SK-N-SH treated with all-trans-retinoic acid at 6 μM for 48 hours (cell line): ENCODE results near the gene TLDC2.

ENCODE experiments used
- ARNTL ChIP-seq: fragments of 450-650 bp; formaldehyde crosslinking; IDR thresholded peaks from 2 replicates; pipeline ENCODE4 v1.5.0; 2020; ENCODE audit warnings: low read depth, mild to moderate bottlenecking, moderate library complexity, borderline replicate concordance
- CSDC2 ChIP-seq: fragments of 250-450 bp; sonication (Bioruptor Pico); IDR thresholded peaks from 2 replicates; pipeline ENCODE4 v1.5.0; 2020; ENCODE audit warnings: mild to moderate bottlenecking, moderate library complexity
- GLIS3 ChIP-seq: fragments of 250-450 bp; sonication (Bioruptor Pico); IDR thresholded peaks from 2 replicates; pipeline ENCODE4 v1.5.0; 2020; ENCODE audit warnings: mild to moderate bottlenecking, moderate library complexity
- ISL1 ChIP-seq: fragments of 250-450 bp; sonication (Bioruptor Pico); IDR thresholded peaks from 2 replicates; pipeline ENCODE4 v2.1.2; 2022; ENCODE audit warnings: mild to moderate bottlenecking, moderate library complexity
- OSR1 ChIP-seq: fragments of 250-450 bp; sonication (Bioruptor Pico); IDR thresholded peaks from 2 replicates; pipeline ENCODE4 v1.8.0; 2022; ENCODE audit warnings: moderate library complexity, mild to moderate bottlenecking, inconsistent platforms
- RARB ChIP-seq: fragments of 250-450 bp; sonication (Bioruptor Pico); IDR thresholded peaks from 2 replicates; pipeline ENCODE4 v1.8.0; 2021; ENCODE audit warnings: mild to moderate bottlenecking, moderate library complexity
- TSHZ2 ChIP-seq: fragments of 250-450 bp; sonication (Bioruptor Pico); IDR thresholded peaks from 2 replicates; pipeline ENCODE4 v1.5.0; 2020; ENCODE audit warnings: mild to moderate bottlenecking, moderate library complexity
- ZFP30 ChIP-seq: fragments of 450-650 bp; formaldehyde crosslinking; IDR thresholded peaks from 2 replicates; pipeline ENCODE4 v1.5.0; 2022; ENCODE audit warnings: mild to moderate bottlenecking, moderate library complexity
- ZNF8 ChIP-seq: fragments of 450-650 bp; formaldehyde crosslinking; IDR thresholded peaks from 2 replicates; pipeline ENCODE4 v1.5.0; 2020; ENCODE audit warnings: mild to moderate bottlenecking, moderate library complexity
- TF ChIP-seq, protein P1 (sequence below): fragments of 250-450 bp; sonication (Bioruptor Pico); IDR thresholded peaks from 2 replicates; pipeline ENCODE4 v1.5.1; 2021; ENCODE audit warnings: mild to moderate bottlenecking, moderate library complexity
- TF ChIP-seq, protein P2 (sequence below): fragments of 250-450 bp; sonication (Bioruptor Pico); IDR thresholded peaks from 2 replicates; pipeline ENCODE4 v1.8.0; 2020; ENCODE audit warnings: mild to moderate bottlenecking, moderate library complexity, borderline replicate concordance
- TF ChIP-seq, protein P3 (sequence below): fragments of 250-450 bp; sonication (Bioruptor Pico); IDR thresholded peaks from 2 replicates; pipeline ENCODE4 v1.8.0; 2021; ENCODE audit warnings: low read depth, mild to moderate bottlenecking, moderate library complexity, borderline replicate concordance

- TF ChIP-seq, protein P1, sequence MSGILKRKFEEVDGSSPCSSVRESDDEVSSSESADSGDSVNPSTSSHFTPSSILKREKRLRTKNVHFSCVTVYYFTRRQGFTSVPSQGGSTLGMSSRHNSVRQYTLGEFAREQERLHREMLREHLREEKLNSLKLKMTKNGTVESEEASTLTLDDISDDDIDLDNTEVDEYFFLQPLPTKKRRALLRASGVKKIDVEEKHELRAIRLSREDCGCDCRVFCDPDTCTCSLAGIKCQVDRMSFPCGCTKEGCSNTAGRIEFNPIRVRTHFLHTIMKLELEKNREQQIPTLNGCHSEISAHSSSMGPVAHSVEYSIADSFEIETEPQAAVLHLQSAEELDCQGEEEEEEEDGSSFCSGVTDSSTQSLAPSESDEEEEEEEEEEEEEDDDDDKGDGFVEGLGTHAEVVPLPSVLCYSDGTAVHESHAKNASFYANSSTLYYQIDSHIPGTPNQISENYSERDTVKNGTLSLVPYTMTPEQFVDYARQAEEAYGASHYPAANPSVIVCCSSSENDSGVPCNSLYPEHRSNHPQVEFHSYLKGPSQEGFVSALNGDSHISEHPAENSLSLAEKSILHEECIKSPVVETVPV (CRISPR knock-in tag), result no peak
- TF ChIP-seq, protein P2, sequence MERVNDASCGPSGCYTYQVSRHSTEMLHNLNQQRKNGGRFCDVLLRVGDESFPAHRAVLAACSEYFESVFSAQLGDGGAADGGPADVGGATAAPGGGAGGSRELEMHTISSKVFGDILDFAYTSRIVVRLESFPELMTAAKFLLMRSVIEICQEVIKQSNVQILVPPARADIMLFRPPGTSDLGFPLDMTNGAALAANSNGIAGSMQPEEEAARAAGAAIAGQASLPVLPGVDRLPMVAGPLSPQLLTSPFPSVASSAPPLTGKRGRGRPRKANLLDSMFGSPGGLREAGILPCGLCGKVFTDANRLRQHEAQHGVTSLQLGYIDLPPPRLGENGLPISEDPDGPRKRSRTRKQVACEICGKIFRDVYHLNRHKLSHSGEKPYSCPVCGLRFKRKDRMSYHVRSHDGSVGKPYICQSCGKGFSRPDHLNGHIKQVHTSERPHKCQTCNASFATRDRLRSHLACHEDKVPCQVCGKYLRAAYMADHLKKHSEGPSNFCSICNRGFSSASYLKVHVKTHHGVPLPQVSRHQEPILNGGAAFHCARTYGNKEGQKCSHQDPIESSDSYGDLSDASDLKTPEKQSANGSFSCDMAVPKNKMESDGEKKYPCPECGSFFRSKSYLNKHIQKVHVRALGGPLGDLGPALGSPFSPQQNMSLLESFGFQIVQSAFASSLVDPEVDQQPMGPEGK (CRISPR knock-in tag), result no peak
- TF ChIP-seq CSDC2 (CRISPR knock-in tag), result no peak
- no peak for TF ChIP-seq ZFP30 (CRISPR knock-in tag)
- no peak for TF ChIP-seq TSHZ2 (CRISPR knock-in tag)
- no peak for TF ChIP-seq RARB (CRISPR knock-in tag)
- no peak for TF ChIP-seq ARNTL (CRISPR knock-in tag)
- no peak for TF ChIP-seq GLIS3 (CRISPR knock-in tag)
- no peak for TF ChIP-seq ISL1 (CRISPR knock-in tag)
- TF ChIP-seq, protein P3, sequence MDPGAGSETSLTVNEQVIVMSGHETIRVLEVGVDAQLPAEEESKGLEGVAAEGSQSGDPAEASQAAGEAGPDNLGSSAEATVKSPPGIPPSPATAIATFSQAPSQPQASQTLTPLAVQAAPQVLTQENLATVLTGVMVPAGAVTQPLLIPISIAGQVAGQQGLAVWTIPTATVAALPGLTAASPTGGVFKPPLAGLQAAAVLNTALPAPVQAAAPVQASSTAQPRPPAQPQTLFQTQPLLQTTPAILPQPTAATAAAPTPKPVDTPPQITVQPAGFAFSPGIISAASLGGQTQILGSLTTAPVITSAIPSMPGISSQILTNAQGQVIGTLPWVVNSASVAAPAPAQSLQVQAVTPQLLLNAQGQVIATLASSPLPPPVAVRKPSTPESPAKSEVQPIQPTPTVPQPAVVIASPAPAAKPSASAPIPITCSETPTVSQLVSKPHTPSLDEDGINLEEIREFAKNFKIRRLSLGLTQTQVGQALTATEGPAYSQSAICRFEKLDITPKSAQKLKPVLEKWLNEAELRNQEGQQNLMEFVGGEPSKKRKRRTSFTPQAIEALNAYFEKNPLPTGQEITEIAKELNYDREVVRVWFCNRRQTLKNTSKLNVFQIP (CRISPR knock-in tag), result no peak
- TF ChIP-seq ZNF8, result no peak
- TF ChIP-seq OSR1, result no peak
Observed at GRCh38 chr20:36830791-36831691, 44.9 kb upstream of the TLDC2 start.
